Tibial nerve (tissue), 4 donors: ENCODE measurements around the gene SLX4. TPM values are rescaled to one million over a fixed set of nuclear protein-coding genes. Genes with fewer than 3 reads are reported as not detected.

Experiments used
- DNase-seq, 2 donors: peaks; one replicate each; pipeline ENCODE4 v3.0.0-alpha.2; 2019; ENCODE audit warnings: low spot score in 2 of 2
- H3K27ac ChIP-seq, 4 donors: fragments of 200-600 bp; sonication (generic) in 3 of 4; one replicate each; pipeline ENCODE4 v1.5.1; 2017 to 2019; ENCODE audit warnings: mild to moderate bottlenecking in 1 of 4
- H3K27me3 ChIP-seq, 2 donors: fragments of 200-600 bp; sonication (generic) in 1 of 2; one replicate each; pipeline versions ENCODE4 v1.5.1 to v1.6.0; 2017 to 2019
- H3K36me3 ChIP-seq, 3 donors: fragments of 200-600 bp; sonication (generic); one replicate each; pipeline ENCODE4 v1.5.1; 2018 to 2019
- H3K4me1 ChIP-seq, 4 donors: fragments of 200-600 bp; sonication (generic) in 3 of 4; one replicate each; pipeline ENCODE4 v1.5.1; 2017 to 2019
- H3K4me3 ChIP-seq, 4 donors: fragments of 200-600 bp; sonication (generic) in 3 of 4; one replicate each; pipeline ENCODE4 v1.5.1; 2017 to 2019; ENCODE audit warnings: mild to moderate bottlenecking in 1 of 4, moderate library complexity in 1 of 4
- H3K9me3 ChIP-seq, 4 donors: fragments of 200-600 bp; sonication (generic) in 3 of 4; one replicate each; pipeline ENCODE4 v1.5.1; 2017 to 2019
- EP300 ChIP-seq, 2 donors: sonication (generic); formaldehyde crosslinking; IDR thresholded peaks; one replicate each; pipeline ENCODE4 v1.6.1; 2017; ENCODE audit warnings: antibody characterized with exemption in 2 of 2, mild to moderate bottlenecking in 1 of 2
- POLR2A ChIP-seq, 2 donors: fragments of 450-650 bp; IDR thresholded peaks; one replicate each; pipeline ENCODE4 v1.6.1; 2017; ENCODE audit warnings: antibody characterized with exemption in 2 of 2, mild to moderate bottlenecking in 2 of 2, moderate library complexity in 2 of 2
- WGBS, 2 donors: methylation state at CpG; one replicate each; pipeline ENCODE4 v1.1.5; 2018; 5-methylcytosine and 5-hydroxymethylcytosine counted together
- total RNA-seq, 4 donors: library from RNA; depleted of rRNA; stranded (reverse); fragments of >200 nt; gene quantifications; one replicate each; pipeline ENCODE4 v1.1.0, GENCODE V29; 2016
- TF ChIP-seq, protein P1 (sequence below), 5 experiments: fragments of 200-600 bp in 3 of 5; fragments of 450-650 bp in 2 of 5; sonication (generic) in 3 of 5; IDR thresholded peaks; one replicate each; pipeline ENCODE4 v1.5.1; 2016 to 2019; ENCODE audit warnings: antibody characterized with exemption in 5 of 5, mild to moderate bottlenecking in 3 of 5, moderate library complexity in 2 of 5

SLX4 gene
- total RNA-seq, 4 donors from 2014 or later = 4.8 to 8.1 (median 5.6) TPM

DNA sequence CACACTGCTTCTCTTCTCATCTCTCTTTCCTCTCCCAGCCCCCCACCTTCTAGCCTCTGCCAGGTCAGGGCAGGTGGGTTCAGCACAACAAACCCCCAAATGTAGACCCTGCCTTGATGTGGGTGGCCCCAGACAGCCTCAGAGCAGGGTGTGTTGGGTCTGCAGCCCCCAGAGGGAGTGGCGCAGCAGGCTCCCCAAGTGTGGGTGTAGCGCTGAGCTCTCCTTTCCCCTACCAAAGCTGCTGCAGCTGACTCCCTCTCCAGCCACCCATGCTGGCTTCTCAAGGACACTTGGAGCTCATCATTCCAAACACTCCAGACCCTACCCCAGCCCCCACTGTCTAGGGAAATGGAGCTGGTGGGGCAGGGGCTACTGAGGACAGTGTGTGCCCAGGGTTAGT is 61.5 kb downstream of the SLX4 start:
- H3K4me1 ChIP-seq = no peaks in the 10 kb centered on the region
- 90 to 100% methylated on average over 2 of the region's 2 CpGs for WGBS, 2 donors
- H3K27ac ChIP-seq = no peak overlapping the region
- H3K9me3 ChIP-seq = no peaks in the 10 kb centered on the region
- no peaks in the 10 kb centered on the region for H3K27me3 ChIP-seq
- no peak overlapping the region for H3K4me3 ChIP-seq
- DNase-seq = no peak
- peaks cover 0 to 12% (median 0%) of the 10 kb centered on the region in 3 donors for H3K36me3 ChIP-seq
- TF ChIP-seq, protein P1, sequence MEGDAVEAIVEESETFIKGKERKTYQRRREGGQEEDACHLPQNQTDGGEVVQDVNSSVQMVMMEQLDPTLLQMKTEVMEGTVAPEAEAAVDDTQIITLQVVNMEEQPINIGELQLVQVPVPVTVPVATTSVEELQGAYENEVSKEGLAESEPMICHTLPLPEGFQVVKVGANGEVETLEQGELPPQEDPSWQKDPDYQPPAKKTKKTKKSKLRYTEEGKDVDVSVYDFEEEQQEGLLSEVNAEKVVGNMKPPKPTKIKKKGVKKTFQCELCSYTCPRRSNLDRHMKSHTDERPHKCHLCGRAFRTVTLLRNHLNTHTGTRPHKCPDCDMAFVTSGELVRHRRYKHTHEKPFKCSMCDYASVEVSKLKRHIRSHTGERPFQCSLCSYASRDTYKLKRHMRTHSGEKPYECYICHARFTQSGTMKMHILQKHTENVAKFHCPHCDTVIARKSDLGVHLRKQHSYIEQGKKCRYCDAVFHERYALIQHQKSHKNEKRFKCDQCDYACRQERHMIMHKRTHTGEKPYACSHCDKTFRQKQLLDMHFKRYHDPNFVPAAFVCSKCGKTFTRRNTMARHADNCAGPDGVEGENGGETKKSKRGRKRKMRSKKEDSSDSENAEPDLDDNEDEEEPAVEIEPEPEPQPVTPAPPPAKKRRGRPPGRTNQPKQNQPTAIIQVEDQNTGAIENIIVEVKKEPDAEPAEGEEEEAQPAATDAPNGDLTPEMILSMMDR (IDR thresholded peaks at IDR 0.05) = no peak
- TF ChIP-seq EP300 (IDR thresholded peaks at IDR 0.05) = no peak
- no peak for TF ChIP-seq POLR2A (IDR thresholded peaks at IDR 0.05)

DNA sequence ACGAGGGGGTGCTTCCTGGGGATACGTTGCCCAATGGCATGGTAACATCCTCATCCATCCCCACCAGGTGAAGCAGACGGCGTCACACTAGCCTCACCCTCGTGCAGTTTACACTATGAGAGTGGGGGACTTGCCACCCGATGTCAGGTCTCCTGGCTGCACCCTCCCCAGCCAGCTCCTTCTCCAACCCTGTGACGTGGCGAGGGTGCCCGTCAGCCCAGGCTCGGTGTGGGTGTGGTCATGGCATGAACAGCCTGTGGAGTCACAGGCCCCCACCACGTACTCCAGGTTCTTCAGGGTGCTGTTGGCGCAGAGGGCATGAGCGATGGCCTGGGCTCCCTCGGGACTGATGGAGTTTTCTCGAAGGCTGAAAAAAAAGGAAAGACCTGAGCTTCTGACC is 62.5 kb downstream of the SLX4 start:
- peaks cover 0 to 12% (median 0%) of the 10 kb centered on the region in 3 donors for H3K36me3 ChIP-seq
- TF ChIP-seq POLR2A (IDR thresholded peaks at IDR 0.05) = no peak
- no peak for TF ChIP-seq EP300 (IDR thresholded peaks at IDR 0.05)
- TF ChIP-seq, protein P1 (IDR thresholded peaks at IDR 0.05) = no peak
- no peaks in the 10 kb centered on the region for H3K4me1 ChIP-seq
- DNase-seq = no peak
- H3K9me3 ChIP-seq = no peaks in the 10 kb centered on the region
- H3K27ac ChIP-seq = no peak overlapping the region
- H3K27me3 ChIP-seq = no peaks in the 10 kb centered on the region
- H3K4me3 ChIP-seq = no peak overlapping the region
- 90 to 93% methylated on average over 14 to 15 of the region's 15 CpGs for WGBS, 2 donors

DNA sequence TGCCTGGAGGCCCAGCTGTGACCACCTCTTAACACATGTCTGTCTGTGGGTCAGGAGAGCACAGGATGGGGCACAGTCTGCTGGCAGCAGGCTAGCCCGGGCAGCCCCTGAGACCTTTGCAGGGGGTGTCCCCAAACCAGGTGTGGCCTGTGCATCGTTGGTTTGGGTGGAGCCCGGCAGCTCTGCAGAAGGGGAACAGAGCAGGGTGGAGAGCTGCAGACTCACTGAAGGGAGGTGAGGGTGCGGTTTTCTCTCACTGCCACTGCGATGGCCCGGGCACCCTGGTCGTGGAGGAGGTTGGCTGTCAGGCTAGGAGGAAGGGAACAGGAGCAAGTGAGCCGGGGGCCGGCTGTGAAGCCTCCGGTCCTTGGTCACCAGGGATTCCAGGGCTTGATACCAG is 63.0 kb downstream of the SLX4 start:
- 79 to 80% methylated on average over 10 of the region's 10 CpGs for WGBS, 2 donors
- no peak overlapping the region for H3K4me3 ChIP-seq
- TF ChIP-seq, protein P1 (IDR thresholded peaks at IDR 0.05) = no peak
- TF ChIP-seq EP300 (IDR thresholded peaks at IDR 0.05) (no peak), POLR2A (IDR thresholded peaks at IDR 0.05) (no peak)
- H3K9me3 ChIP-seq = no peaks in the 10 kb centered on the region
- H3K27me3 ChIP-seq = no peaks in the 10 kb centered on the region
- peaks cover 0 to 12% (median 0%) of the 10 kb centered on the region in 3 donors for H3K36me3 ChIP-seq
- H3K27ac ChIP-seq = no peak overlapping the region
- DNase-seq = no peak
- no peaks in the 10 kb centered on the region for H3K4me1 ChIP-seq

DNA sequence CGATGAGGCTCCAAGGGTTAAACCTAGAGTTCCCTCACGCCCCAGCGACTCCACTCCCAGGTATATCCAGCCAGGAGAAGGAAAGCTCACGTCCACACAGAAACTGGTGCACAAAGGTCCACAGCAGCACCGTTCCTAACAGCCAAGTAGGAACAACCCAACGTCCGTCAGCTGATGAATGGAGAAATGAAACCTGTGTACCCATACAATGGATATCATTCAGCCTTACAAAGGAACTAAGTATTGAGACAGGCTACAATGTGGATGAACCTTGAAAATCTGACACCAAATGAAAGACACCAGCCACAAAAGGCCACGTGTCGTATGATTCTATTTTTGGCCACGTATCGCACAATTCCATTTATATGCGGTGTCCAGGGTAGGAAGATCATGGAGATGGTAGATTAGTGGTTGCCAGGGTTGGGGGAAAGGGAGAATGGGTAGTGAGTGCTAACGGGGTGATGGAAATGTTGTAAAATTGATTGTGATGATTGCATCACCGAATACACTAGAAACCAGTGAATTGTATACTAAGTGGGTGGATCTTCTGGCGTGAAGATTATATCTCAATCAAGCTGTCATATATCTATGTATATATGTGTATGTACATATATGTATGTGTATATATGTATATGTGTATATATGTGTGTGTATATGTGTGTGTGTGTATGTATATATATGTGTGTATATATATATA is 64.3 kb downstream of the SLX4 start:
- Histone ChIP-seq H3K4me1 (no peaks in the 10 kb centered on the region), H3K36me3 (peaks cover 0 to 17% (median 0%) of the 10 kb centered on the region in 3 donors), H3K9me3 (no peaks in the 10 kb centered on the region), H3K27me3 (no peaks in the 10 kb centered on the region), H3K27ac (no peak overlapping the region), H3K4me3 (no peak overlapping the region)
- WGBS, 2 donors = 76 to 77% methylated on average over 15 of the region's 15 CpGs
- TF ChIP-seq EP300 (IDR thresholded peaks at IDR 0.05) (no peak), POLR2A (IDR thresholded peaks at IDR 0.05) (no peak)
- TF ChIP-seq, protein P1 (IDR thresholded peaks at IDR 0.05) = no peak
- no peak for DNase-seq

DNA sequence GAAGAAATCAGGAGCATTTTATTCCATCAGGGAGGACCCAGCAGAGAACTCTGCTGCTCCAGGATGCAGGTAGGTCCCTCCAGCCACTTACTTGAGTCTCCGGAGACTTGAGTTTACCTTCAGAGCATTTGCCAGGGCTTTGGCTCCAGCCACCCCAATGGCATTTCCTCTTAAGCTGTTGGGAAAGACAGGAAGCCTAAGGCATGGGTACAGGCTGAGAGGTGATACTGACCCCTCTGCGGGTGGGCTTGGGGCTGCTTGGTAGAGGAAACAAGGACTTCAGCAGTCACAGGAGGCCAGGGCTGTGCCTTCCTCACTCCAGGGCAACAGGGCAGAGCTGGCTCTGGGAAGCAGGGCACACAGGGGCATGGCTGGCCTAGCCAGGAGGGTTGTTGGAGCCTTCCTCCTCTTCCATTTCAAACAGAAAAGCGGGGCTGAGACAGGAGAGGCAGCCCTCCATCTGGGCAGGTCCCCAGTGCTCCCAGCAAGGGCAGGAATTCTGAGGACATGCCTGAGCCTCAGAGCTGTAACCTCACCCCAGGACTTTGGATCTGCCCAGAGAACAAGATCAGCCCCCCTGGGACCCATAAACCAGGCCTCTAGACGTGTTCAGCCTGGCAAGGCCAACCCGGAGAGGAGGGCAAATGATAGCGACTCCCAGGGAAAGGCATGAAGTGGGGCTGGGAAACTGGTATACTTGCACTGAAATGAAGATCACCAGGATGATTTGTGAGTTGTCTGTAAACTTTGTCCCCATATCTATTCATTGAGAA is 68.6 kb downstream of the SLX4 start:
- H3K27ac ChIP-seq = no peak overlapping the region
- H3K36me3 ChIP-seq = peaks cover 0 to 45% (median 0%) of the 10 kb centered on the region in 3 donors
- H3K9me3 ChIP-seq = no peaks in the 10 kb centered on the region
- no peaks in the 10 kb centered on the region for H3K4me1 ChIP-seq
- 73 to 86% methylated on average over 6 of the region's 6 CpGs for WGBS, 2 donors
- DNase-seq = no peak
- no peak for TF ChIP-seq POLR2A (IDR thresholded peaks at IDR 0.05)
- no peak for TF ChIP-seq EP300 (IDR thresholded peaks at IDR 0.05)
- TF ChIP-seq, protein P1 (IDR thresholded peaks at IDR 0.05) = no peak
- H3K4me3 ChIP-seq = no peak overlapping the region
- H3K27me3 ChIP-seq = no peaks in the 10 kb centered on the region
